ENCODE results near the gene CNOT11.

- TF ChIP-seq RAD21 (IDR thresholded peaks at IDR 0.05; ENCODE audit: low read depth) (no peak), ZFX (IDR thresholded peaks at IDR 0.05) (no peak), FOSL1 (IDR thresholded peaks at IDR 0.05; ENCODE audit: low read depth) (no peak), REST (IDR thresholded peaks at IDR 0.05; ENCODE audit: low read depth) (no peak), JUND (IDR thresholded peaks at IDR 0.05) (no peak), EZH2 (IDR thresholded peaks at IDR 0.05) (no peak), SP1 (IDR thresholded peaks at IDR 0.05; ENCODE audit: low read depth) (no peak), ZNF274 (IDR thresholded peaks at IDR 0.05; ENCODE audit: low read depth, low read length) (no peak), CEBPB (IDR thresholded peaks at IDR 0.05; ENCODE audit: low read depth) (no peak), POLR2A (IDR thresholded peaks at IDR 0.05; ENCODE audit: borderline replicate concordance, extremely low read depth, insufficient read depth, insufficient read length) (no peak)
- TF ChIP-seq, protein P1, sequence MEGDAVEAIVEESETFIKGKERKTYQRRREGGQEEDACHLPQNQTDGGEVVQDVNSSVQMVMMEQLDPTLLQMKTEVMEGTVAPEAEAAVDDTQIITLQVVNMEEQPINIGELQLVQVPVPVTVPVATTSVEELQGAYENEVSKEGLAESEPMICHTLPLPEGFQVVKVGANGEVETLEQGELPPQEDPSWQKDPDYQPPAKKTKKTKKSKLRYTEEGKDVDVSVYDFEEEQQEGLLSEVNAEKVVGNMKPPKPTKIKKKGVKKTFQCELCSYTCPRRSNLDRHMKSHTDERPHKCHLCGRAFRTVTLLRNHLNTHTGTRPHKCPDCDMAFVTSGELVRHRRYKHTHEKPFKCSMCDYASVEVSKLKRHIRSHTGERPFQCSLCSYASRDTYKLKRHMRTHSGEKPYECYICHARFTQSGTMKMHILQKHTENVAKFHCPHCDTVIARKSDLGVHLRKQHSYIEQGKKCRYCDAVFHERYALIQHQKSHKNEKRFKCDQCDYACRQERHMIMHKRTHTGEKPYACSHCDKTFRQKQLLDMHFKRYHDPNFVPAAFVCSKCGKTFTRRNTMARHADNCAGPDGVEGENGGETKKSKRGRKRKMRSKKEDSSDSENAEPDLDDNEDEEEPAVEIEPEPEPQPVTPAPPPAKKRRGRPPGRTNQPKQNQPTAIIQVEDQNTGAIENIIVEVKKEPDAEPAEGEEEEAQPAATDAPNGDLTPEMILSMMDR (IDR thresholded peaks at IDR 0.05 in 2 of 3, conservative IDR thresholded peaks at IDR 0.05 in 1 of 3; ENCODE audit: borderline replicate concordance in 1 of 3, insufficient read depth in 1 of 3, low read depth in 2 of 3, low read length in 2 of 3): no peak
- TF ChIP-seq, protein P2, sequence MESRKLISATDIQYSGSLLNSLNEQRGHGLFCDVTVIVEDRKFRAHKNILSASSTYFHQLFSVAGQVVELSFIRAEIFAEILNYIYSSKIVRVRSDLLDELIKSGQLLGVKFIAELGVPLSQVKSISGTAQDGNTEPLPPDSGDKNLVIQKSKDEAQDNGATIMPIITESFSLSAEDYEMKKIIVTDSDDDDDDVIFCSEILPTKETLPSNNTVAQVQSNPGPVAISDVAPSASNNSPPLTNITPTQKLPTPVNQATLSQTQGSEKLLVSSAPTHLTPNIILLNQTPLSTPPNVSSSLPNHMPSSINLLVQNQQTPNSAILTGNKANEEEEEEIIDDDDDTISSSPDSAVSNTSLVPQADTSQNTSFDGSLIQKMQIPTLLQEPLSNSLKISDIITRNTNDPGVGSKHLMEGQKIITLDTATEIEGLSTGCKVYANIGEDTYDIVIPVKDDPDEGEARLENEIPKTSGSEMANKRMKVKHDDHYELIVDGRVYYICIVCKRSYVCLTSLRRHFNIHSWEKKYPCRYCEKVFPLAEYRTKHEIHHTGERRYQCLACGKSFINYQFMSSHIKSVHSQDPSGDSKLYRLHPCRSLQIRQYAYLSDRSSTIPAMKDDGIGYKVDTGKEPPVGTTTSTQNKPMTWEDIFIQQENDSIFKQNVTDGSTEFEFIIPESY (IDR thresholded peaks at IDR 0.05; ENCODE audit: extremely low read depth, insufficient replicate concordance, low read length): no peak
- TF ChIP-seq, protein P3, sequence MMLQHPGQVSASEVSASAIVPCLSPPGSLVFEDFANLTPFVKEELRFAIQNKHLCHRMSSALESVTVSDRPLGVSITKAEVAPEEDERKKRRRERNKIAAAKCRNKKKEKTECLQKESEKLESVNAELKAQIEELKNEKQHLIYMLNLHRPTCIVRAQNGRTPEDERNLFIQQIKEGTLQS (IDR thresholded peaks at IDR 0.05): no peak
- TF ChIP-seq, protein P4, sequence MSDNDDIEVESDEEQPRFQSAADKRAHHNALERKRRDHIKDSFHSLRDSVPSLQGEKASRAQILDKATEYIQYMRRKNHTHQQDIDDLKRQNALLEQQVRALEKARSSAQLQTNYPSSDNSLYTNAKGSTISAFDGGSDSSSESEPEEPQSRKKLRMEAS (IDR thresholded peaks at IDR 0.05): no peak
Measured at GRCh38 chr2:101232770-101233169, 19.9 kb upstream of the CNOT11 start.

Data from HCT116 (cell line).